NCI-H1092 treated with DMSO at 0.1 percent for 48 hours (cell line): Measurements from ENCODE around the gene PRSS33.

Source experiments
- DNase-seq: peaks from one replicate; lab custom pipeline; 2025; lab: John Stamatoyannopoulos, UW

PRSS33 gene

GRCh38 chr16:2777231-2777902, 10.0 kb downstream of the PRSS33 start, which contains the start of gene ELOB:
ELOB (minus strand) TSS chr16:2777280; CDS start chr16:2777239, 41 bp downstream.
- peak; percentile 82 for DNase-seq

- no peak for DNase-seq
Observed at GRCh38 chr16:2776500-2777139, 10.7 kb downstream of the PRSS33 start.

GRCh38 chr16:2775765-2776499, 11.4 kb downstream of the PRSS33 start:
- no peak for DNase-seq

- DNase-seq, result no peak
Observed at GRCh38 chr16:2775131-2775716, 12.1 kb downstream of the PRSS33 start.

- no peak for DNase-seq
Observed at GRCh38 chr16:2774161-2774891, 13.0 kb downstream of the PRSS33 start.

GRCh38 chr16:2773188-2773968, 14.0 kb downstream of the PRSS33 start:
- DNase-seq, result no peak

GRCh38 chr16:2771496-2772402, 15.6 kb downstream of the PRSS33 start:
- no peak for DNase-seq

GRCh38 chr16:2770057-2770951, 17.1 kb downstream of the PRSS33 start:
- DNase-seq, result no peak

GRCh38 chr16:2769675-2770056, 17.7 kb downstream of the PRSS33 start:
- DNase-seq, result no peak

- no peak for DNase-seq
Observed at GRCh38 chr16:2769100-2769529, 18.2 kb downstream of the PRSS33 start.

- no peak for DNase-seq
Observed at GRCh38 chr16:2768403-2769089, 18.8 kb downstream of the PRSS33 start.

- no peak for DNase-seq
Observed at GRCh38 chr16:2767891-2768290, 19.5 kb downstream of the PRSS33 start.

GRCh38 chr16:2767140-2767731, 20.1 kb downstream of the PRSS33 start:
- no peak for DNase-seq

- DNase-seq, result no peak
Observed at GRCh38 chr16:2766430-2767139, 20.8 kb downstream of the PRSS33 start.

- DNase-seq, result no peak
Observed at GRCh38 chr16:2765462-2766404, 21.6 kb downstream of the PRSS33 start.

- DNase-seq, result no peak
Observed at GRCh38 chr16:2764718-2765117, 22.6 kb downstream of the PRSS33 start.
